OCI-LY7 (cell line): ENCODE data around the gene LY86.

Source experiments
- CTCF ChIP-seq: fragments of 200-600 bp; sonication (generic); conservative IDR thresholded peaks from 2 replicates; pipeline ENCODE4 v1.5.1; 2014; ENCODE audit warnings: mild to moderate bottlenecking, antibody characterized with exemption, low read length, moderate library complexity, mixed read lengths
- EZH2phosphoT487 ChIP-seq: fragments of 200-600 bp; sonication (generic); IDR thresholded peaks from 2 replicates; pipeline ENCODE4 v1.6.1; 2018; ENCODE audit warnings: low read depth, borderline replicate concordance, mild to moderate bottlenecking, mixed run types, antibody characterized with exemption, low read length, moderate library complexity, mixed read lengths

GRCh38 chr6:6588064-6588923, at the start of gene LY86:
- TF ChIP-seq CTCF, result peak; percentile 68
- TF ChIP-seq EZH2phosphoT487, result no peak
